IMR-90 (cell line): ENCODE results near the gene ST3GAL4. TPM values are rescaled to one million over a fixed set of nuclear protein-coding genes. Genes with fewer than 3 reads are reported as not detected.

Source experiments
- ATAC-seq: fragments of 200-7000 bp; cut with Tn5 transposase; 2 replicates; pipeline ENCODE4 v1.9.1; 2020; ENCODE audit warnings: low read depth, mild to moderate bottlenecking, moderate library complexity
- BruUV-seq: library from RNA; stranded (reverse); fragments of 400-500 nt; replicated peaks from 2 replicates; lab custom pipeline; 2021; lab: Mats Ljungman, UMichigan
- CTCF ChIA-PET: fragments of 300-600 bp; formaldehyde crosslinking; extraction: SDS; loops from one replicate; lab custom pipeline; 2021; ENCODE audit warnings: antibody characterized with exemption; lab: Yijun Ruan, JAX
- POLR2A ChIA-PET: fragments of 300-600 bp; sonication (Branson Sonifier 250); formaldehyde crosslinking; loops from one replicate; lab custom pipeline; 2022; ENCODE audit warnings: antibody characterized with exemption; ENCODE audit not compliant: unreplicated experiment; lab: Charles Lee
- DNase-seq: peaks from one replicate; pipeline ENCODE4 v3.0.0; 2013
- H2AFZ ChIP-seq: replicated peaks from 2 replicates; pipeline ENCODE3; 2013; ENCODE audit warnings: low read length, mild to moderate bottlenecking; ENCODE audit not compliant: poor library complexity
- H2AK5ac ChIP-seq: 2 replicates; pipeline ENCODE4 v1.6.1; 2013; ENCODE audit warnings: low read depth, low read length, inconsistent platforms
- H2AK9ac ChIP-seq: replicated peaks from 2 replicates; pipeline ENCODE3; 2013; ENCODE audit warnings: mild to moderate bottlenecking, low read depth, low read length, moderate library complexity; ENCODE audit not compliant: poor library complexity
- H2BK120ac ChIP-seq: 2 replicates; pipeline ENCODE4 v1.6.1; 2013; ENCODE audit warnings: low read depth, low read length, inconsistent platforms
- H2BK15ac ChIP-seq: 3 replicates; pipeline ENCODE4 v1.6.1; 2013; ENCODE audit warnings: low read depth, low read length, inconsistent platforms
- H2BK20ac ChIP-seq: 2 replicates; pipeline ENCODE4 v1.6.1; 2013; ENCODE audit warnings: low read depth, mild to moderate bottlenecking, inconsistent platforms, low read length, moderate library complexity
- H2BK5ac ChIP-seq: 2 replicates; pipeline ENCODE4 v1.6.1; 2013; ENCODE audit warnings: mild to moderate bottlenecking, low read depth, low read length, inconsistent platforms; ENCODE audit not compliant: poor library complexity, severe bottlenecking
- H3K14ac ChIP-seq: replicated peaks from 2 replicates; pipeline ENCODE4 v1.6.1; 2013; ENCODE audit warnings: low read depth, low read length, inconsistent platforms
- H3K18ac ChIP-seq: 2 replicates; pipeline ENCODE4 v1.6.1; 2013; ENCODE audit warnings: low read depth, low read length, control low read depth
- H3K23ac ChIP-seq: 2 replicates; pipeline ENCODE4 v1.6.1; 2013; ENCODE audit warnings: low read depth, low read length, inconsistent platforms
- H3K27ac ChIP-seq: 2 replicates; pipeline ENCODE4 v1.5.1; 2013; ENCODE audit warnings: mild to moderate bottlenecking, control low read depth, low read length; ENCODE audit not compliant: insufficient read depth
- H3K27me3 ChIP-seq: 2 replicates; pipeline ENCODE4 v1.6.1; 2013; ENCODE audit warnings: low read length; ENCODE audit not compliant: control insufficient read depth, insufficient read depth
- H3K36me3 ChIP-seq: 2 replicates; pipeline ENCODE4 v1.6.1; 2013; ENCODE audit warnings: low read length, mixed read lengths; ENCODE audit not compliant: control insufficient read depth, insufficient read depth
- H3K4ac ChIP-seq: 2 replicates; pipeline ENCODE4 v1.6.1; 2013; ENCODE audit warnings: low read depth, low read length, inconsistent platforms
- H3K4me1 ChIP-seq: 2 replicates; pipeline ENCODE4 v1.6.1; 2013; ENCODE audit warnings: low read length, mixed read lengths; ENCODE audit not compliant: control insufficient read depth, insufficient read depth
- H3K4me2 ChIP-seq: 2 replicates; pipeline ENCODE4 v1.6.1; 2013; ENCODE audit warnings: low read depth, mild to moderate bottlenecking, control low read depth, low read length, moderate library complexity
- H3K4me3 ChIP-seq: 2 replicates; pipeline ENCODE4 v1.5.1; 2013; ENCODE audit warnings: low read depth, mild to moderate bottlenecking, control low read depth, low read length, moderate library complexity; ENCODE audit not compliant: insufficient read depth
- H3K56ac ChIP-seq: 2 replicates; pipeline ENCODE4 v1.6.1; 2013; ENCODE audit warnings: low read length, inconsistent platforms; ENCODE audit not compliant: insufficient read depth; ENCODE audit errors: extremely low read depth
- H3K79me1 ChIP-seq, 2 experiments: 2 replicates each; pipeline ENCODE4 v1.6.1; 2013; ENCODE audit warnings: low read length in 2 of 2, inconsistent platforms in 1 of 2, low read depth in 1 of 2
- H3K9ac ChIP-seq: 2 replicates; pipeline ENCODE4 v1.6.1; 2013; ENCODE audit warnings: low read depth, low read length, control low read depth
- H3K9me1 ChIP-seq: 2 replicates; pipeline ENCODE4 v1.6.1; 2013; ENCODE audit warnings: low read length, inconsistent platforms; ENCODE audit not compliant: insufficient read depth
- H3K9me3 ChIP-seq: 2 replicates; pipeline ENCODE4 v1.6.1; 2013; ENCODE audit warnings: low read length; ENCODE audit not compliant: control insufficient read depth, insufficient read depth
- H4K20me1 ChIP-seq: 2 replicates; pipeline ENCODE4 v1.6.1; 2013; ENCODE audit warnings: low read length, inconsistent platforms; ENCODE audit not compliant: insufficient read depth
- H4K5ac ChIP-seq: 2 replicates; pipeline ENCODE4 v1.6.1; 2013; ENCODE audit warnings: mild to moderate bottlenecking, low read depth, low read length, control low read depth
- H4K8ac ChIP-seq, 2 experiments: 2 replicates each; pipeline ENCODE4 v1.6.1; 2013; ENCODE audit warnings: low read depth in 2 of 2, low read length in 2 of 2, control low read depth in 1 of 2, inconsistent platforms in 1 of 2
- H4K91ac ChIP-seq: 2 replicates; pipeline ENCODE4 v1.6.1; 2013; ENCODE audit warnings: low read depth, low read length, inconsistent platforms; ENCODE audit not compliant: insufficient read depth
- BHLHE40 ChIP-seq: fragments of 150-350 bp; IDR thresholded peaks from 2 replicates; pipeline ENCODE4 v1.6.1; 2016; ENCODE audit warnings: mild to moderate bottlenecking, low read depth, low read length
- CEBPB ChIP-seq: IDR thresholded peaks from 2 replicates; pipeline ENCODE4 v1.6.1; 2012; ENCODE audit warnings: low read depth, low read length, improper control_type of control experiment
- CHD1 ChIP-seq: IDR thresholded peaks from 2 replicates; pipeline ENCODE4 v1.6.1; 2012; ENCODE audit warnings: low read depth, low read length, improper control_type of control experiment
- ELK1 ChIP-seq: fragments of 150-350 bp; IDR thresholded peaks from 2 replicates; pipeline ENCODE4 v1.6.1; 2016; ENCODE audit warnings: low read depth, mild to moderate bottlenecking, low read length, moderate library complexity, borderline replicate concordance
- FOS ChIP-seq: fragments of 150-350 bp; IDR thresholded peaks from 2 replicates; pipeline ENCODE4 v1.6.1; 2016; ENCODE audit warnings: low read depth, low read length
- MAZ ChIP-seq: IDR thresholded peaks from 2 replicates; pipeline ENCODE4 v1.6.1; 2012; ENCODE audit warnings: low read depth, mild to moderate bottlenecking, low read length, improper control_type of control experiment, moderate library complexity, borderline replicate concordance
- MXI1 ChIP-seq: IDR thresholded peaks from 2 replicates; pipeline ENCODE4 v1.6.1; 2012; ENCODE audit warnings: low read depth, mild to moderate bottlenecking, low read length, moderate library complexity, borderline replicate concordance
- NFE2L2 ChIP-seq: fragments of 150-350 bp; IDR thresholded peaks from 2 replicates; pipeline ENCODE4 v1.6.1; 2016; ENCODE audit warnings: low read depth, mild to moderate bottlenecking, low read length
- POLR2A ChIP-seq: IDR thresholded peaks from 2 replicates; pipeline ENCODE4 v1.6.1; 2012; ENCODE audit warnings: mild to moderate bottlenecking, low read depth, low read length
- RCOR1 ChIP-seq: IDR thresholded peaks from 2 replicates; pipeline ENCODE4 v1.6.1; 2012; ENCODE audit warnings: mild to moderate bottlenecking, low read length, improper control_type of control experiment; ENCODE audit not compliant: insufficient replicate concordance
- RFX5 ChIP-seq: IDR thresholded peaks from 2 replicates; pipeline ENCODE4 v1.8.0; 2012; ENCODE audit warnings: low read depth, mild to moderate bottlenecking, low read length, moderate library complexity
- SMC3 ChIP-seq: fragments of 150-350 bp; IDR thresholded peaks from 2 replicates; pipeline ENCODE4 v1.6.1; 2016; ENCODE audit warnings: low read depth, mild to moderate bottlenecking, antibody characterized with exemption, low read length, moderate library complexity
- WGBS, 2 experiments: methylation state at CpG; one replicate each; pipeline versions ENCODE4 v1.1.5 to v1.1.7; 2013; ENCODE audit warnings: missing lambda C conversion rate in 2 of 2; ENCODE audit not compliant: insufficient read length in 1 of 2; ENCODE audit errors: extremely low coverage in 2 of 2; 5-methylcytosine and 5-hydroxymethylcytosine counted together
- dilution Hi-C: fragments of 300-500 bp; cut with HindIII; formaldehyde crosslinking; loops from one replicate; pipeline ENCODE4 v1.14.3; 2018; ENCODE audit warnings: low sequenced_read_pairs; ENCODE audit not compliant: unreplicated experiment
- in situ Hi-C: fragments of 300-500 bp; cut with MboI; formaldehyde crosslinking; loops from 3 replicates; pipeline ENCODE4 v1.14.3; 2019; ENCODE audit warnings: low sequenced_read_pairs, inconsistent platforms, mixed read lengths
- intact Hi-C: fragments of 100-400 bp; cut with micrococcal nuclease; formaldehyde crosslinking; loops from 2 replicates; pipeline ENCODE4 v1.10.0; 2022
- polyA plus RNA-seq, 3 experiments: library from polyadenylated mRNA; depleted of rRNA; stranded (reverse); fragments of >200 nt; gene quantifications; 2 replicates each; pipeline ENCODE4 v1.2.3, GENCODE V29; 2012; ENCODE audit warnings: low replicate concordance in 1 of 3
- total RNA-seq: library from RNA; depleted of rRNA; stranded (reverse); fragments of >200 nt; gene quantifications from 2 replicates; pipeline ENCODE4 v1.2.3, GENCODE V29; 2012
- TF ChIP-seq, protein P1 (sequence below): conservative IDR thresholded peaks from 2 replicates; pipeline ENCODE4 v1.5.1; 2012; ENCODE audit warnings: mild to moderate bottlenecking, low read depth, low read length, improper control_type of control experiment

ST3GAL4 gene
- total and polyA plus RNA-seq, 2 of the 4 experiments (the other 2 are of a cell fraction) = 17.0 to 19.7 TPM

GRCh38 chr11:126357055-126357962, 1.8 kb downstream of the ST3GAL4 start:
- Histone ChIP-seq H3K23ac (0 out of 2 replicates have a peak overlapping the region, but pooled peaks have one; percentile 40), H3K9ac (no peak overlapping the region), H2BK5ac (no peak overlapping the region), H3K9me3 (no peaks in the 10 kb centered on the region), H3K27ac (no peak overlapping the region), H2AK9ac (peak overlapping the region; percentile 56), H4K20me1 (peaks cover 4% of the 10 kb centered on the region), H3K36me3 (no peaks in the 10 kb centered on the region), H3K9me1 (peaks cover 10% of the 10 kb centered on the region), H2AK5ac (0 out of 2 replicates have a peak overlapping the region, but pooled peaks have one; percentile 5), H4K91ac (no peak overlapping the region), H4K8ac (no peak overlapping the region; a peak in 1 of 4 replicates), H3K4me1 (peaks cover 23% of the 10 kb centered on the region), H4K5ac (no peak overlapping the region), H3K4me2 (peak overlapping the region; percentile 92; the same call in 1 of the 2 replicates), H3K4me3 (no peak overlapping the region), H2BK20ac (no peak overlapping the region), H3K18ac (no peak overlapping the region), H2BK120ac (no peak overlapping the region; the same call in 1 of the 2 replicates), H2AFZ (no peak overlapping the region), H3K27me3 (no peaks in the 10 kb centered on the region), H3K79me1 (peaks cover 22 to 64% of the 10 kb centered on the region in 2 experiments), H2BK15ac (no peak overlapping the region), H3K56ac (no peak overlapping the region), H3K4ac (peak overlapping the region; percentile 17; the same call in 1 of the 2 replicates), H3K14ac (no peak overlapping the region)
- dilution Hi-C loops = no loop called here
- CTCF ChIA-PET = no interaction called here
- WGBS, 2 experiments = 69% methylated on average over 12 of the region's 17 CpGs; no CpG with 5 or more reads in 1 of the 2 experiments
- in situ Hi-C loops = no loop called here
- POLR2A ChIA-PET = no interaction called here
- BruUV-seq = no TSS peak
- DNase-seq = no peak
- intact Hi-C loops = loop anchor here (2.0 kb wide), 1 partner anchor 39 kb away; no protein-coding TSS in a partner anchor
- no peak for TF ChIP-seq RFX5
- no peak for TF ChIP-seq RCOR1
- no peak for TF ChIP-seq FOS
- TF ChIP-seq, protein P1, sequence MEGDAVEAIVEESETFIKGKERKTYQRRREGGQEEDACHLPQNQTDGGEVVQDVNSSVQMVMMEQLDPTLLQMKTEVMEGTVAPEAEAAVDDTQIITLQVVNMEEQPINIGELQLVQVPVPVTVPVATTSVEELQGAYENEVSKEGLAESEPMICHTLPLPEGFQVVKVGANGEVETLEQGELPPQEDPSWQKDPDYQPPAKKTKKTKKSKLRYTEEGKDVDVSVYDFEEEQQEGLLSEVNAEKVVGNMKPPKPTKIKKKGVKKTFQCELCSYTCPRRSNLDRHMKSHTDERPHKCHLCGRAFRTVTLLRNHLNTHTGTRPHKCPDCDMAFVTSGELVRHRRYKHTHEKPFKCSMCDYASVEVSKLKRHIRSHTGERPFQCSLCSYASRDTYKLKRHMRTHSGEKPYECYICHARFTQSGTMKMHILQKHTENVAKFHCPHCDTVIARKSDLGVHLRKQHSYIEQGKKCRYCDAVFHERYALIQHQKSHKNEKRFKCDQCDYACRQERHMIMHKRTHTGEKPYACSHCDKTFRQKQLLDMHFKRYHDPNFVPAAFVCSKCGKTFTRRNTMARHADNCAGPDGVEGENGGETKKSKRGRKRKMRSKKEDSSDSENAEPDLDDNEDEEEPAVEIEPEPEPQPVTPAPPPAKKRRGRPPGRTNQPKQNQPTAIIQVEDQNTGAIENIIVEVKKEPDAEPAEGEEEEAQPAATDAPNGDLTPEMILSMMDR = no peak
- TF ChIP-seq NFE2L2 = no peak
- no peak for TF ChIP-seq MAZ
- TF ChIP-seq BHLHE40 = no peak
- TF ChIP-seq CEBPB = no peak
- TF ChIP-seq CHD1 = no peak
- no peak for TF ChIP-seq ELK1
- no peak for TF ChIP-seq MXI1
- no peak for TF ChIP-seq SMC3
- TF ChIP-seq POLR2A = no peak
- ATAC-seq = no peak
